HG03442 (cell line): ENCODE results near the gene GOLGA6C.
"Not testable (repeated sequence)": the region's sequence is repeated elsewhere in the genome, so short reads cannot be mapped to it uniquely, and the experiment has no call there.

Experiments
- ATAC-seq: cut with Tn5 transposase; IDR thresholded peaks from one replicate; pipeline ENCODE4 v1.9.1; 2021; ENCODE audit warnings: mild to moderate bottlenecking, moderate library complexity; ENCODE audit not compliant: unreplicated experiment

GOLGA6C gene, protein sequence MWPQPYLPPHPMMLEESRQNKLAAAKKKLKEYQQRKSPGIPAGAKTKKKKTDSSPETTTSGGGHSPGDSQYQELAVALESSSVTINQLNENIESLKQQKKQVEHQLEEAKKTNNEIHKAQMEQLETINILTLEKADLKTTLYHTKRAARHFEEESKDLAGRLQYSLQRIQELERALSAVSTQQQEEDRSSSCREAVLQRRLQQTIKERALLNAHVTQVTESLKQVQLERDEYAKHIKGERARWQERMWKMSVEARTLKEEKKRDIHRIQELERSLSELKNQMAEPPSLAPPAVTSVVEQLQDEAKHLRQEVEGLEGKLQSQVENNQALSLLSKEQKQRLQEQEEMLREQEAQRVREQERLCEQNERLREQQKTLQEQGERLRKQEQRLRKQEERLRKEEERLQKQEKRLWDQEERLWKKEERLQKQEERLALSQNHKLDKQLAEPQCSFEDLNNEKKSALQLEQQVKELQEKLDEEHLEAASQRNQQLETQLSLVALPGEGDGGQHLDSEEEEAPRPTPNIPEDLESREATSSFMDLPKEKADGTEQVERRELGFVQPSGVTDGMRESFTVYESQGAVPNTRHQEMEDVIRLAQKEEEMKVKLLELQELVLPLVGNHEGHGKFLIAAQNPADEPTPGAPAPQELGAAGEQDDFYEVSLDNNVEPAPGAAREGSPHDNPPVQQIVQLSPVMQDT

DNA sequence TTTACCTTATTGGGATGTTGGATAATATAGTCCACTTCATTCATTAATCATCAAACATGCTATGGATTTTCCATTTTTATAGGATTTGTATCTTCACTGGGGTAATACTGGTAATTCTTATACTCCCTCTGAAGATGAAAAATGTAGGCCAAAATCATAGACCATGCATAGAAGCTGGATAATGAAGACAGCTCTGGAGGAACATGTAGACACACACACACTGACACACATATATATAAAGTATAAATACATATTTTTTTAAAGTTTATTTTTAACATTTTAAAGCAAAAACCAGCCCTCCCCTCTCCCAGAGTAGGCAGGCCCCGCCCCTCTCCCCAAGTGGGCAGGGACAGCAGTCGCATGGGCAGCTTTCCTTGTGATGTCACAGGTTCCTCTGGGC lies at the start of gene GOLGA6C:
Gene GOLGA6C, plus strand, starts transcription at position 301 of the 400 bp plus-strand sequence. CDS start 265 bp downstream, outside the sequence.
- not testable (repeated sequence) for ATAC-seq

DNA sequence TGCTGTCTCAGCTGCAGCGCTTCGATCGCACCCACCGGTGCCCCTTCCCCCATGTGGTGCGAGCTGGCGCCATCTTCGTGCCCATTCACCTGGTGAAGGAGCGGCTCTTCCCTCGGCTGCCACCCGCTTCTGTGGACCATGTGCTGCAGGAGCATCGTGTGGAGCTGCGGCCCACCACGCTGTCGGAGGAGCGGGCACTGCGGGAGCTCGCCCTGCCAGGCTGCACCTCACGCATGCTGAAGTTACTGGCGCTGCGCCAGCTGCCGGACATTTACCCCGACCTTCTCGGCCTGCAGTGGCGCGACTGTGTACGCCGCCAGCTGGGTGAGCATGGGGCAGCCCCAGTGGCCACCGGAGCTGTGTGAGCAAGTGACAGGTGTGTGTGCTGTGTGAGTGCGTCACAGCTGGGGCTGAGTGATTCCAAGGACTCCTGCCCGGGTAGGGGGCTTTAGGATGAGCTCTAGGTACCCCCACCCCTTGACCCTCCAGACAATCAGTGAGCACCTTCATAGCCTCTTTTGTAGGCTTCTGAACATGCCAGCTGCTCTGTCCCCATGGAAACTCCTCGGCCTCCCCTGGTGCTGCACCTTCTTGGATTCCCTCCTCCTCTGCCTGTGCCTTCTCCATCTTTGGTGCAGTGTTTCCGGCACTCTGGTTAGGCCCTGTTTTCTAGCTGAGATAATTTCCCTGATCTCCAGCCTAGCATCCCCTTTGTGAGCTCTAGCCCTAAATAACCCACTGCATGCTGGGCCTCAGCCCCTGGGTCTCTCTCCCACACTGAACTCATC lies 49.4 kb upstream of the GOLGA6C start:
- ATAC-seq: no peak

DNA sequence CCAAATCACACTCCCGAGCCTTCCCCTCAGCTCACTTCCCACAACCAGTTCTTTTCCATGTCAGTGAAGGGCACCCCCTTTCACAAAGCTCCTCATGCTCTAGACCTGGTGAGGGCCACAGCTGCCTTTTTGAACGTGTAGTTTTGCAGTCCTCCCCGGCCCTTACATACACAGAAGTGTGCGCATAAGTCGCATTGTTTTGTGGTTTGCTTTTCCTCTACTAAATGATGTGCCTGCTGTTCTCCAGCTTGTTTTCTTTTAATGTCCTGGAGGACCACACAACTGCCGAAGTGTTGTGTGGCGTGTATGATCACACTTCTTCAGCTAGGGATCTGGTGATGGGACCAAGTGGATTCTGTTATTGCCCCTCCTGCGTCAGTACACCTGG lies 48.9 kb upstream of the GOLGA6C start:
- no peak for ATAC-seq

DNA sequence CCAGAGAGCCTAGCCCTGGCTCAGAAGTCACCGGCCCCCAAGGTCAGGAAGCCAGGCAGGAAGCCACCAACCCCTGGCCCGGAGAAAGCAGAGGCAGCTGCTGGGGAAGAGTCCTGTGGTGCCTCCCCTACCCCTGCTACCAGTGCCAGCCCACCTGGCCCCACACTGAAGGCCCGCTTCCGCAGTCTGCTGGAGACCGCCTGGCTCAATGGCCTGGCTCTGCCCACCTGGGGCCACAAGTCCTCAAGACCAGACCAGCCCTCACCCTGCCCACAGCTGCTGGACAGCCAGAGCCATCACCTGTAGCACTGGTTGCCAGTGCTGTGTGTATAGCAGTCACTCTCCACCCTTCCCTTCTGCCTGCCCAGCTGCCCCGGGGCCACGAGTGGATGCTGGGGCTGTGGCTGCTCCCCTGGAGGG lies 47.3 kb upstream of the GOLGA6C start:
- no peak for ATAC-seq

DNA sequence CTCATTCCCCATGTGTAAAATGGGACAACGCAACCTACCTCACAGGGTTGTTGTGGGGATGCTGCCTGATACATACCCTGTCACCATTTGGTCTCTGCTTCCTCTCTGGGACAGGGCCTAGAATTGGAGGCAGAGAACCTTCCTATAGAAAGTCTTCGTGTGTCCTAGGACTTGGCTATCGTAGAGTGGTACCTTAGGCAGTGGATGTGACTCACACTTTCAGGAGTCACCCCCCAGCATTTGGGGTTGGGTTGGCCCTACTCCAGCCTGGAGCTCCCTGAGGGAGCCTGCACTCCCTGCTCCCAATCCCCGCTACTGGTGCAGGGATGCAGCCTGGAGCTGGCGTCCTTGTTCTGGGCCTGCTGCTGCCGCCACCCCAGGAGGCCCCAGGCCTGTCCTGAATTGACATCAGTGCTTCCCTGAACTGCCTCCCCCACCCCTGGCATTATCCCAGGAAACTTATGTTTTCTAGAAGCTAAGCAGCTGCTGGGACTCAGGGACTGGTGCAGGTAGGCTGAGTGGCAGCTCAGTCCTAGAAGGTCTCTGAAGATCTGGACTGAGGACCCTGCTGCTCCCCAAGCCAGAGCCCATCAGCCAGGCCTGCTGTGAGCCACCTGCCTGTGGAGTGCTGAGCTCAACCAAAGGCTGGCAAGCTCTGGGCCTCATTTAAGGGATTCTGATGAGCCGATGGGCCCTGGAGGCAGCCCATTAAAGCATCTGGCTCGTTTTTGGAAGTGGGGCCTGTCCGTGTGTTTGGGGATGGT lies 46.5 kb upstream of the GOLGA6C start:
- ATAC-seq: no peak

DNA sequence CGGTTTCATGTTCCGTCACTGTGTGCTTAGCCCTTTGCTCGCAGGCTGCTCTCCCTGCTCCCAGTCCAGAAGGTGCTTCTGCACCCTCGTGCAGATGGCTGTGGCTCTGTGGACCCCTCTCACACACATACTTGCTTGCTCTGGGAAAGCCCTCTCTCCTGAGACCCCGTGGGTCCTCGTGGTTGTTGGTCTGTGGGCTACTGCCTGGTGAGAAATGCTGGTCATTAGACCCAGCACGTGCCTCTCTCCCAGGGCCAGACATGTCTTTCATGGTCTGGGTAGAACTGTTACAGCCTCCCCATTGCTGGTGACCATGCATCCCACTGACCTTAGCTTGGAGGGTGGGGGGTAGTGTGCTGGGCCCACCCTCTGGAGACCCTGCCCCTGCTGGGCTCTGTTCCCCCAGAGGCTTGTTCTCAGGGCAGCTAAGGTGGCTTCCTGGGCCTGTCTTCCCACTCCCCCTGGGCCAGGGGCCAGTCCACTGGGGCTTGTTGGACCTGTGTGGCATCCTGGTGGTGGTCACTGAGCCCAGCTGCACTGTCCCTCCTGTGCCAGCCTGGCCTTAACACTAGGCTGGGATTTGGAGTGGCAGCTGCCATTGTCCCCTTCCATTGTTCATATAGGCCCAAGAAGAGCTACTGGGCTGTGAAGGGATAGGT lies 45.8 kb upstream of the GOLGA6C start:
- no peak for ATAC-seq

DNA sequence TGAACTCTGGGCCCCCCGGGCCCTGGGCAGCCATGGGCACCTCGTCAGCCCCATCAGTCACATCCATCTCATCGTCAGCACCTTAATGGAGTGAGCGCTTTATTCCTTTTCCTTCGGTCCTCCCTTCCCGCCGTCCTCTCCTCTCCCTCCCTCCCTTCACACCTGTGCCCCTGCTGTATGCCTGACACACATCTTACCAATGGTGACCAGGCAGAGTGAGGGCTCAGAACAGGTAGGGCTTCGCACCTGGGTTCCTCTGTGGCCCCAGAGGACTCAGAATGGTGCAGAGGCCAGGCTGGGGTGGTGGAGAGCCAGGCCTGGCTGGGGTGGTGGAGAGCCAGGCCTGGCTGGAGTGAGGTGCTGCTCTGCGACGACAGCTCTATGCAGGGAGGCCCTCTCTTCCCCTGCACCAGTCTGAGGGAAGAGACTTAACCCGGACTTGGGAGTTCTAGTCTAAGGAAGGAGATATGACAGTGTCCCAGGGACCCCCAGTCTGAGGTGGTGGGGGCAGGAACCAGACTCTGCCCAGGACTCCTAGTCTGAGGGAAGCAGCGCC lies 44.8 kb upstream of the GOLGA6C start:
- no peak for ATAC-seq

DNA sequence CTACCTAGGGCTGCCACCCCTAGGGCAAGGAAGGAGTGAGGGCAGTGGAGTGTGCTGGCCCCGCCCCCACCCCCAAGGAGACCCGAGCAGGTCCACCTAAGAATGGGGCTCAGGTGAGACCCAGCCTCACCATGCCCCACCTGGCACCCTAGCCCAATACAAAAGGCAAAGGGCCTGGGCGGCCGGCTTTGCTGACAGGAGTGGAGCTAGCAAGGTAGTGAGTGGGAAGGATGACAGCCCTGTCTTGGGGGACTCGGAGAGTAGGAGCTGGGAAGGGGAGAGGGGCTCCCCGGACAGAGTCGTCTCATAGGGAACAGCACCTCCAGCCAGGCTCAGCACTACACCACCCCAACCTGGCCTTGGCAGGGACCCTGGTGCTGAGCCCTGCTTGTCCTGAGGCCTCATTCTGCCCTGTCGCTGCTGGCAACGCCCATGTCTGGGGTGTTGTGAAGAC lies 44.3 kb upstream of the GOLGA6C start:
- no peak for ATAC-seq

DNA sequence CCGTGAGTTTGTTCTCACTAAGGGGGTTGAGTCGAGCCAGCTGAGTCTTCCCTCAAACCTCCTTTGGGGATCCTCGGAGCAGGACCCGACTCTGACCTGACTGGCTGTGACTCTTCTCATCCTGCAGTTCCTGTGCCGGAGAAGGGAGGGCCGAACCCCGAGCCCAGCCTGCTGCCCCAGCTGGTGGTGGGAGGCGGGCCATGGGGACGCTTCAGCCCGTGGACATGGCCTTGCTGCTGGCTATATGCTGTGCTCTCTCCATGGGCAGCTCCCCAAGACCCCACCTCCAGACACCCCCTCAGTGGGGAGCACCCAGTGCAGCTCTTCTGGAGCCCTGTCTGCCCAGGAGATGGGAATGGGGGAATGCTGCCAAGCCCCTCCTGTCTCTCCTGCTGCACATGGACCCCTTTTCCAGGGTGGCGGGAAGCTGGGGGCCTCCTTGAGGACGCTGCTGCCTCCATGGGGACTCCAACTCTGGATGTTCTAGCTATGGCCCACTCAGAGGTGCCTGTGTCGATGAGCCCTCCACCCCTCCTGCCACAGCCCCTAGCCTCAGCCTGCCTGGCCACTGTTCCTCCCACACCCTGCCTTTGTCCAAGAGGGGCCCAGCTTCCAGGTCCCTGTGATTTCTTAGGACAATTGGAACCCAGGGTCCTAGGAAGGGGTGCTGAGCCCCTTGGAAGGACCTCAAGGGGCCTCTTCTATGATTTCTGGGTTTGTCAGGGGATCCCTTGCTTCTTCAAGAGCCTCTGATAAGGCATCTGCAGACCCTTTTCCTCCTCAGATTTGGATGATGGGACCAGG lies 43.6 kb upstream of the GOLGA6C start:
- no peak for ATAC-seq

DNA sequence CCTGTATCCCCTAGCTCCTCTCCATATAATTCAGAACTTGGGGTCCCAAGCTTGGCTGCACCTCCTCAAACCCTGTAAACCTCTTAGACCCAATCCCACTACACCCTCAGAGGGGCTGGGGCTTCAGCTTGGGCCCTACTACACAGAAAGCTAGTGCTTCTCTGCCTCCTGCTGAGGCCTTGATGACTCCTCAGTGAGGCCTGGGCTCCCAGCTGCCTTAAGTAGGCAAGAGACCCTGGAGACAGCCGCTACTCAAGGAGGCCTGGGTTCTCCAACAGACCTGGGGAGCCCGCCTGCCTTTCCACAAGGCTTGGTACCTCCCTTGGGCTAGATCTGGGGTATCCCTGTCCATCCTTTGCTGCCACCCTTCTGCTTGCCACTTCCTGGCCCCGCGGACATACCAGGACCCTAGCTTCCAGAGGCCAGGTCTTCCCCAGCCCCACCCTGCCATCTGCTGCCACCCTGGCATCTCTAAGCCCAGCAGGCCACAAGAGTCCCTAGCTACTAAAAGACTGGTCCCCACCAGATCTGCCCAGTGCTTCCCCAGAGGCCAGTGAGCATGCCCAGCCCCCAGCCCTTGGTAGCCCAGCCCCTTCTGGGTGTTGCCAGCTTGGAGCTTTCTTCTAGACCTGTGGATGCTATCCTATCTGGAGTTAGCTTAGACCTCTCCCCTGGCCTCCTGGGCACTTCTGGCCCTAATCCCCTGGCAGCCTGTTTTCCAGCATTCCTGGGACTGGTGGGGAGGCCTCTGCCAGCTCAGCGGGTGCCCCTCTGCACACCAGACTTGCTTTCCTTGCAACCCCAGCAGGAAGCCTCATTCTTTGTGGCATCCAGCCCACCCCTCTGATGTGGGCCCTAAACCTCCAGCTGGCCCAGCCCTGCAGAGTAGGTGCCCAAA lies 42.8 kb upstream of the GOLGA6C start:
- no peak for ATAC-seq

DNA sequence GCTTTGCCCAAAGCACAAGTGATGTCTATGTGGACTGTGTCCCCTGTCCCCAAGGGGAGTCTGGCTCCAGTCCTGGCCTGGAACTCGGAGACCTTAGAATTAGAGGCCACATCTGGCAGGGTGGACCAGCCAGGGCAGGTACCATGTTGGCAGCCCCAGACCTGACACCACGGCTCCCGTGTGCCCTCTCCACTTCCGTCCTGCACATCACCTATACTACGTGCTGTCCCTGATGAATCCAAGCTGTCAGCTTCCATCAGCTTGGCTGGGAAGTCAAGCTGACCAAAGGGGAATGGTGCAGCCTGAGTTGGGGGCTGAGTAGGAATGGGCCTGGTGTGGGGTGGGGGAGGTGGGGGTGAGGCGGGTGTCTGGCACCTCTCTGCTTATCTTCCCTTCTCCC lies 41.1 kb upstream of the GOLGA6C start:
- ATAC-seq: no peak

DNA sequence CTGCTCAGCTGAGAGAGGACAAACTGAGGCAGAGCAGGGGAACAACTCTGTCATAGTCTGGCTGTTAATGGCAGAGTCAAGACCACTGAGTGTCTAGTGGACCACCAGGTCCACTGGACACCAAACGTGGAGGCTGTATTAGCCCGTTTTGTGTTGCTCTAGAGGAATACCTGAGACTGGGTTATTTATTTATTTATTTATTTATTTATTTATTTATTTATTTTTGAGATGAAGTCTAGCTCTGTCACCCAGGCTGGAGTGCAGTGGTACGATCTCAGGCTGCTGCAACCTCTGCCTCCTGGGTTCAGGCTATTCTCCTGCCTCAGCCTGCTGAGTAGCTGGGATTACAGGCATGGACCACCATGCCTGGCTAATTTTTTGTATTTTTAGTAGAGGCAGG lies 40.6 kb upstream of the GOLGA6C start:
- ATAC-seq: not testable (repeated sequence)

DNA sequence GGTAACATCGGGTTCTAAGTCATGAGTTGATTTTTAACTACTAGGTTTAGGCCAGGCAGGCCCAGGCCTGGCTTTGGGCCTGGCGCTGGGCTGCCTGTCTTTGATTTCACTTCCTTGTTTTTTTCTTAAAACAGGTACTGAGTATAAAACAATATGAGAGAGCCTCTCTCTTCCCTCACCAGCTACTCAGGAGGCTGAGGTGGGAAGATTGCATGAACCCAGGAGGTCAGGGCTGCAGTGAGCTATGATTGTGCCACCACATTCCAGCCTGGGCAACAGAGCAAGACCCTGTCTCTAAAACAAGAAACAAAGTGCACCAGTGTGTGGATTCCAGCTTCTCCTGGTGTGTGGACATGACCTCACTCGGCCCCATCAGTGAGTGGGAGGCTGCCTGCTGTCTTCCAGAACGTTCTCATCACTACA lies 38.6 kb upstream of the GOLGA6C start:
- ATAC-seq: not testable (repeated sequence)

DNA sequence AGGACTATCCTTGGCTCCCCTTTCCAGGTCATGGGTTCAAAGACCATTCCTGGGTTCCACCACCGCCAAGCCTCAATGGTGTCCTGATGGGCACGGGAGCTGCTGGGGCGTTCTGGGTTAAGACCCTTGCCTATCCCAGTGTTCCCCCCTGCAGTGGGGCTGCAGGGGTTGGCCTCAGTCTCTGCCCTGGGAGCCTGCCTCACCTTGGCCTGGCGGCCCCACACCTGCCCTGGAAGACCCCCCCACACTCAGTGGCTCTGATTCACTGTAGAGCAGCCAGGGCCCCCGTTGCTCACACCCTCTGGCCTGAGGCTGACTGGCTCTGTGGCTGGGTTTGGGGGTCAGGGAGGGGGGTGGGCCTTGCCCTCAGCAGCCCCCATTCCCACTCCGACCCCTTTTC lies 34.4 kb upstream of the GOLGA6C start:
- ATAC-seq: no peak

DNA sequence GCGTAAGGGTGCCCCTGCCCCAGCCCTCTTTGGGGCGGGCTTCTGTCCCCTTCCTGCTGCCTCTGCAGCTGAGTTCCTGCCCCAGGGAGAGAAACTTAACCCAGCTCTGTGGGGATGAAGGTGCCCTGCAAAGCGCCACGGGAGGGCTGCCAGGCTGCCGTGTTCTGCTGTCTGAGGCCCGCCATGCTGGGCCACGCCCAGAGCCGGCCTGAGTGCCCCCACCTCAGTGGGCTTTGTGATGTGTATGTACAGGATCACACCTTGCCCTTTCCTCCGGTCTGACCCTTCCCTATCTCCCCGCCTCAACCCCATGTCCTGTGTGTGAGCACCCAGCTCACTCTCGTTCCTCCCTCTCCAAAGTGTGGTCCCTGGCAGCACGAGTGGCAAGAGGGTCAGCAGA lies 33.9 kb upstream of the GOLGA6C start:
- no peak for ATAC-seq

DNA sequence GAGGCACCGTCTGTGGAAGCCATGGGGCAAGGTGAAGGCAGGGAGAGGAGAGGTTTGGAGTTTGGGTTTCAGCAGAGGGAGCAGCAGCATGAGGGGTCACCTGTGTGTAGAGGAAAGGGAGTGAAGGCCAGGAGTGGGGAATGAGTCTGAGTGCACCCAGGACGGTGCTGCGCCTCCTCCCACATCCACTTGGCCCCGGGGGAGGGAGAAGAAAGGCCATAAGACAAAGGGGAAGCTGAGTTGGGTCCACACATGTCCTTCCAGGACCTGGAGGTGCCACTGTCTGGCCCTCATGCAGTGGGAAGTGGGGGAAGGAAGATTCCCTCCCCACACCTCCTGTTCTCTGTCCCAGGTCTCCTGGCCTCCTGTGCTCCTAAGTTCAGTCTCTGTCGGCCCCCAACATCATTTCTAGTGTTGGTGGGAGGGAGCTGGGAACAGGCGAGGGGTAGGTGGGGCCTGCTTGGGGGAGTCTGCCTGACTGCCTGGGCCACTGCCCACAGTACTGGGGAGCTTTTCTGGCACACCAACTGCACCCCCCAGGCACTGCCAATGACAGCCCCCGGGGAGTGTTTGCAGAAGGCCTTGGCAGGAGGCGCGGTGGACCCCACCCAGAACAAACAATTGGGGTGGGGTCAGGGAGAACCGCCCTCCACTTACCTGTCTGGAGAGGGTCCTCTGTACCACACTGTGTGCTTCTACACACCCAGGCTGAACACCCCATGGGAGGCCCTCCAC lies 32.9 kb upstream of the GOLGA6C start:
- not testable (repeated sequence) for ATAC-seq
